ENCODE data around the gene PRM3.

The PRM3 gene

DNA sequence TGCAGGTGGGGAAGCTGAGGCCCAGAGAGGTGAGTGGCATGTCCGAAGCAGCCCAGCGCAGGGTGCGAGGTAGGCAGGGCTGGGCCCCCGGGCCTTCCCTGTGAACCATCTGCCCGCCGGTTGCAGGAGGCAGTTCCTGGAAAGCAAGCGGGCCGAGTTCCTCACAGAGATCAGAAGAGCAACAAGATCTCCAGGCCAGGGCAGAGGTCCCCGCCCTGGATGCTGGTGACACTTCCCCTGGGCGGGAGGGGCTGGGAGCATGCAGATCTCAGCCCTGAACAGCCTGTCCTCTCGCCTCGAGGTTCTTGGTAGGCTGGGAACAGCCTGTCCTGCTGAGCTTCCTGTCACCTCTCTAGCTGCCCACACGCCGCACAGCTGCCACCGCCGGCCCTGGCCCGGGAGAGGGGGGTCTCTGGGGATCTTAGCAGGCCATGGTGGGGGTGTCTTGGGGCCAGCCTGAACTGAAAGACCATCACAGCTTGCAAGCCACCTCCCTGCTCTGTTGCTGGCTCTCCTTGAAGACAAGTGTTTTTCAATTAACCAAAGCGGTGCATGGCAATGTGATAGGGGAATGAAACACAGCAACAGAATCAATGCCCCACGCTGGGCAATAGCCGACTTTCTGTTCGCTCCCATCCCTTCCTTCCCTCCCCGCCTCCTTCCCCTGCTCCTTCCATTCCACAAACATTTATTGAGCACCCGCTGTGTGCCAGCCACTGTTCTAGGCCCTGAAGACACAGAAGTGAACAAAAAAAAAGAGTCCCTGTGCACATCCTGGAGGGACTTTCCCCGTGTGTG, 49.1 kb downstream of the PRM3 start:
- DNase-seq: peak; percentile 90
